AG04450 (cell line): ENCODE results near the gene CRLF3. TPM values are rescaled to one million over a fixed set of nuclear protein-coding genes. Genes with fewer than 3 reads are reported as not detected.

Experiments used
- CTCF ChIA-PET: fragments of 300-600, 350-600 bp; formaldehyde crosslinking; extraction: SDS; loops from one replicate; lab custom pipeline; 2022; ENCODE audit warnings: antibody characterized with exemption, inconsistent platforms; lab: Charles Lee
- POLR2A ChIA-PET: fragments of 350-600 bp; formaldehyde crosslinking; extraction: SDS; loops from one replicate; lab custom pipeline; 2021; ENCODE audit warnings: antibody characterized with exemption, inconsistent platforms; lab: Yijun Ruan, JAX
- DNase-seq: peaks from one replicate; pipeline ENCODE4 v3.0.0-alpha.2; 2011; ENCODE audit warnings: low read depth, low spot score
- H3K27ac ChIP-seq: one replicate; pipeline ENCODE4 v1.5.1; 2012; ENCODE audit warnings: low read depth, low read length, control low read depth
- H3K27me3 ChIP-seq: one replicate; pipeline ENCODE4 v1.6.0; 2012; ENCODE audit warnings: low read length; ENCODE audit not compliant: control insufficient read depth, insufficient read depth
- H3K4me3 ChIP-seq: 2 replicates; pipeline ENCODE4 v1.5.1; 2011; ENCODE audit warnings: mild to moderate bottlenecking, low read depth, low read length, control low read depth
- H3K9me3 ChIP-seq: 2 replicates; pipeline ENCODE4 v1.5.1; 2012; ENCODE audit warnings: low read length; ENCODE audit not compliant: control insufficient read depth, insufficient read depth
- CTCF ChIP-seq: IDR thresholded peaks from 2 replicates; pipeline ENCODE4 v1.5.1; 2011; ENCODE audit warnings: low read depth, low read length, control low read depth, inconsistent platforms
- polyA plus RNA-seq: library from polyadenylated mRNA; depleted of rRNA; stranded (reverse); fragments of >200 nt; gene quantifications from 2 replicates; pipeline ENCODE4 v1.2.3, GENCODE V29; 2011

Gene CRLF3
- polyA plus RNA-seq, 1 experiment: 10.1 TPM

- no peak overlapping the region for H3K4me3 ChIP-seq
- ChIA-PET POLR2A (no interaction called here), CTCF (interaction anchor here (0.7 to 1.6 kb wide), 3 partner anchors 10 to 18 kb away, joined by 3 to 6 read pairs (median 4); partner anchors contain the start of gene CRLF3)
- DNase-seq: no peak
- no peaks in the 10 kb centered on the region for H3K27me3 ChIP-seq
- no peak overlapping the region for H3K27ac ChIP-seq
- no peaks in the 10 kb centered on the region for H3K9me3 ChIP-seq
- 0 out of 2 replicates have a peak, but pooled peaks have one; percentile 19 for TF ChIP-seq CTCF
These were observed 18.5 kb downstream of the CRLF3 start for GRCh38 chr17:30805944-30806456.

- no peak overlapping the region for H3K4me3 ChIP-seq
- H3K27me3 ChIP-seq: no peaks in the 10 kb centered on the region
- ChIA-PET POLR2A (no interaction called here), CTCF (no interaction called here)
- DNase-seq: no peak
- no peak overlapping the region for H3K27ac ChIP-seq
- TF ChIP-seq CTCF: no peak
- no peaks in the 10 kb centered on the region for H3K9me3 ChIP-seq
These were observed 22.8 kb downstream of the CRLF3 start for GRCh38 chr17:30801671-30802070.

- ChIA-PET POLR2A (no interaction called here), CTCF (interaction anchor here (0.7 kb wide), 1 partner anchor 10 kb away, joined by 3 read pairs; no protein-coding TSS in a partner anchor)
- no peak for TF ChIP-seq CTCF
These were observed 28.5 kb downstream of the CRLF3 start for GRCh38 chr17:30796016-30796415.

DNA sequence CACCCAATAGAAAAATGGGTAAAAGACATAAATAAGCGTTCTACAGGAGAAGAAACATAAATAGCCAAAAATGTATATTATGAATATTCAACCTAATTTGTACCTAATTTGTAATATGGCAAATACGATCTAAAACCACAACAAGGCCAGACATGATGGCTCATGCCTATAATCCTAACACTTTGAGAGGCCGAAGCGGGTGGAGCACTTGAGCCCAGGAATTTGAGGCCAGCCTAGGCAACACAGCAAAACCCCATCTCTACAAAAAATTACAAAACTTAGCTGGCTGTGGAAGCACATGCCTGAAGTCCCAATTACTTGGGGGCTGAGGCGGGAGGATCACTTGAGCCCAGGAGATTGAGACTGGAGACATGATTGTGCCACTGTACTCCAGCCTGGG is 30.1 kb downstream of the CRLF3 start:
- ChIA-PET POLR2A (no interaction called here), CTCF (no interaction called here)
- Histone ChIP-seq H3K9me3 (no peaks in the 10 kb centered on the region), H3K27me3 (no peaks in the 10 kb centered on the region), H3K4me3 (no peak overlapping the region), H3K27ac (peak overlapping the region; percentile 0)
- TF ChIP-seq CTCF: no peak
- DNase-seq: no peak

More at GRCh38 chr17:30796016-30796415, 28.5 kb downstream of the CRLF3 start:
- no peak for DNase-seq
- H3K9me3 ChIP-seq: no peaks in the 10 kb centered on the region
- H3K27me3 ChIP-seq: no peaks in the 10 kb centered on the region
- H3K27ac ChIP-seq: no peak overlapping the region
- no peak overlapping the region for H3K4me3 ChIP-seq

DNA sequence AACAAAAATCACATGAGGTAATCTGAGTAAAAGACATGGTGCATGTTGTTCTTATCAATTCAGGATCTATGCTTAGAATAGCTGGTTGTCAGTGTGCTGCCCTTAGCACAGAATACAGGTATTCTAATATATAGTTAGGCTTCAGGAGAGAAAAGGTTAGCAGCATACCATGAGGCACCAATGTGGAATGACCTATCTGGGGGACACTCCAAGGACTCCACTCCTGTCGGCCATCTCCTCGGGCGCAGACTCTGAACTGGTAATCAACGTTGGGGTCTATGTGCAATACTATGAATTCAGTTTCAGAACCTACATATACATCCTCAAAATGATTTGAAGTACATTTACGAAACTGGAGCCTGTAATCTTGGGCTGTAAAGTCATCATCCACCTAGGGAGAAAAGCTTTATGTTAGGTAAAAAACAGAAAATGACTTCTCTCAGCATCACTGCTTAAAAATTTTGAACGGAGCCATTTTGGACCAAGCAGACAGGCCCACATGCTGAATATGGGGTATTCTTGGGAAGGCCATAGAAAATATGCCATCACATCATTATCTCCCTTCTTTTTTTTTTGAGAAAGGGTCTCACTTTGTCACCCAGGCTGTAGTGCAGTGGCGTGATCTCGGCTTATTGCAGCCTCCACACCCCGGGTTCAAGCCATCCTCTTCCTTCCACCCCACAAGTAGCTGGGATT is 31.1 kb downstream of the CRLF3 start:
- Histone ChIP-seq H3K27me3 (no peaks in the 10 kb centered on the region), H3K9me3 (no peaks in the 10 kb centered on the region), H3K27ac (no peak overlapping the region), H3K4me3 (no peak overlapping the region)
- ChIA-PET POLR2A (interaction anchor here (0.7 kb wide), 1 partner anchor 1169 kb away, joined by 4 read pairs; no protein-coding TSS in a partner anchor), CTCF (no interaction called here)
- no peak for DNase-seq
- no peak for TF ChIP-seq CTCF
